DND-41 (cell line): ENCODE data around the gene MED31.

ENCODE experiments used
- CTCF ChIP-seq: IDR thresholded peaks from 2 replicates; pipeline ENCODE4 v1.5.1; 2012; ENCODE audit warnings: borderline replicate concordance, low read length, moderate library complexity, mild to moderate bottlenecking; ENCODE audit not compliant: poor library complexity, severe bottlenecking; ENCODE audit errors: extremely low read depth
- EZH2 ChIP-seq: IDR thresholded peaks from 3 replicates; pipeline ENCODE4 v1.6.1; 2012; ENCODE audit warnings: borderline replicate concordance, low read depth, mild to moderate bottlenecking, moderate library complexity, low read length, inconsistent platforms; ENCODE audit not compliant: severe bottlenecking

GRCh38 chr17:6642592-6642991 lies 8.8 kb downstream of the MED31 start:
- TF ChIP-seq CTCF = no peak
- TF ChIP-seq EZH2 = no peak
